WTC11 (cell line): ENCODE data around the gene OR10A4.

Experiments used
- ESRRA ChIP-seq: sonication (generic); formaldehyde crosslinking; IDR thresholded peaks from 2 replicates; pipeline ENCODE4 v1.8.1; 2022; ENCODE audit warnings: mild to moderate bottlenecking, missing genetic modification reagents, borderline replicate concordance
- GABPB1 ChIP-seq: sonication (generic); formaldehyde crosslinking; IDR thresholded peaks from 2 replicates; pipeline ENCODE4 v1.8.1; 2023; ENCODE audit warnings: mild to moderate bottlenecking, missing genetic modification reagents
- ZSCAN18 ChIP-seq: fragments of 250-450 bp; sonication (Bioruptor Pico); IDR thresholded peaks from 2 replicates; pipeline ENCODE4 v2.1.2; 2022; ENCODE audit warnings: mild to moderate bottlenecking, moderate library complexity
- TF ChIP-seq, protein P1 (sequence below): sonication (generic); formaldehyde crosslinking; IDR thresholded peaks from 2 replicates; pipeline ENCODE4 v1.8.1; 2022; ENCODE audit warnings: low read depth, mild to moderate bottlenecking, moderate library complexity, missing genetic modification reagents, borderline replicate concordance

DNA sequence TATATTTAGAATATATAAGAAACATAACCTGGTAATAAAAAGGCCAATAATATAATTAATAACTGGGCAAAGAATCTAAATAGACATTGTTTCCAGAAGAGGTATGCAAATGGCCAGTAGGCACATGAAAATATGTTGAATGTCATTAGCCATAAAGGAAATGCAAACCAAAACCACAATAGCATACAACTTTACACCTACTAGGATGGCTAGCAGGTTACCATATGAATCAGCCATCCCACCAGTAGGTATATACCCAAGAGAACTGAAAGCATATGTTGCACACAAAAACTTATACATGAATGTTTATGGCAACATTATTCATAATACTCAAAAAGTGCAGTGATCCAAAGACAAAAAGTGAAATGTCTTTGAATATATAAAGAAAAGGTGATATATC, 18.6 kb downstream of the OR10A4 start:
- TF ChIP-seq ESRRA (CRISPR knock-in tag), result no peak
- TF ChIP-seq, protein P1, sequence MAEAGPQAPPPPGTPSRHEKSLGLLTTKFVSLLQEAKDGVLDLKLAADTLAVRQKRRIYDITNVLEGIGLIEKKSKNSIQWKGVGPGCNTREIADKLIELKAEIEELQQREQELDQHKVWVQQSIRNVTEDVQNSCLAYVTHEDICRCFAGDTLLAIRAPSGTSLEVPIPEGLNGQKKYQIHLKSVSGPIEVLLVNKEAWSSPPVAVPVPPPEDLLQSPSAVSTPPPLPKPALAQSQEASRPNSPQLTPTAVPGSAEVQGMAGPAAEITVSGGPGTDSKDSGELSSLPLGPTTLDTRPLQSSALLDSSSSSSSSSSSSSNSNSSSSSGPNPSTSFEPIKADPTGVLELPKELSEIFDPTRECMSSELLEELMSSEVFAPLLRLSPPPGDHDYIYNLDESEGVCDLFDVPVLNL (CRISPR knock-in tag), result no peak
- no peak for TF ChIP-seq ZSCAN18
- no peak for TF ChIP-seq GABPB1 (CRISPR knock-in tag)
